Head of caudate nucleus (tissue), 42 donors: ENCODE results near the gene HSH2D.
"Not testable (repeated sequence)": the region's sequence is repeated elsewhere in the genome, so short reads cannot be mapped to it uniquely, and the experiment has no call there.

Experiments
- DNase-seq, 42 donors: peaks; one replicate each; pipeline versions ENCODE4 v3.0.0 to v3.0.0-alpha.2; 2020 to 2021; ENCODE audit warnings: mixed read lengths in 7 of 42
- intact Hi-C: fragments of 100-400 bp; cut with DNase I; formaldehyde crosslinking; loops from one replicate; pipeline ENCODE4 v1.15.0; 2022

The HSH2D gene

GRCh38 chr19:16146112-16146511 is 2.6 kb downstream of the HSH2D start:
- intact Hi-C loops: no loop called here
- no peak for DNase-seq

GRCh38 chr19:16148443-16149229 is 5.2 kb downstream of the HSH2D start:
- no peak for DNase-seq
- intact Hi-C loops: no loop called here

- intact Hi-C loops: no loop called here
- DNase-seq: no peak
Measured at GRCh38 chr19:16153582-16154336, 10.3 kb downstream of the HSH2D start.

- intact Hi-C loops: no loop called here
- DNase-seq: no peak
Measured at GRCh38 chr19:16154557-16154956, 11.1 kb downstream of the HSH2D start.

- intact Hi-C loops: no loop called here
- no peak for DNase-seq
Measured at GRCh38 chr19:16155128-16155527, 11.6 kb downstream of the HSH2D start.

- intact Hi-C loops: no loop called here
- no peak for DNase-seq
Measured at GRCh38 chr19:16156904-16157303, 13.4 kb downstream of the HSH2D start.

- intact Hi-C loops: no loop called here
- DNase-seq: no peak
Measured at GRCh38 chr19:16157601-16158000, 14.1 kb downstream of the HSH2D start.

GRCh38 chr19:16159655-16160054 is 16.2 kb downstream of the HSH2D start:
- DNase-seq: no peak
- intact Hi-C loops: no loop called here

- DNase-seq: no peak
- intact Hi-C loops: no loop called here
Measured at GRCh38 chr19:16160445-16160942, 17.0 kb downstream of the HSH2D start.

- intact Hi-C loops: no loop called here
- DNase-seq: no peak
Measured at GRCh38 chr19:16160943-16161560, 17.6 kb downstream of the HSH2D start.

GRCh38 chr19:16161840-16162239 is 18.4 kb downstream of the HSH2D start:
- DNase-seq: peak in 9 of 42 donors; percentile 5 to 53 (median 30)
- intact Hi-C loops: no loop called here

- DNase-seq: no peak
- intact Hi-C loops: no loop called here
Measured at GRCh38 chr19:16164222-16164890, 20.9 kb downstream of the HSH2D start.

- intact Hi-C loops: no loop called here
- no peak for DNase-seq
Measured at GRCh38 chr19:16166417-16166816, 22.9 kb downstream of the HSH2D start.

GRCh38 chr19:16167055-16167454 is 23.6 kb downstream of the HSH2D start:
- intact Hi-C loops: no loop called here
- no peak for DNase-seq

GRCh38 chr19:16168465-16169081 is 25.1 kb downstream of the HSH2D start:
- intact Hi-C loops: no loop called here
- DNase-seq: peak in 1 of 42 donors; percentile 13

GRCh38 chr19:16170134-16170533 is 26.6 kb downstream of the HSH2D start:
- intact Hi-C loops: no loop called here
- no peak for DNase-seq

- DNase-seq: no peak
- intact Hi-C loops: no loop called here
Measured at GRCh38 chr19:16175954-16176353, 32.5 kb downstream of the HSH2D start.

- DNase-seq, intact Hi-C loops: not testable (repeated sequence)
Measured at GRCh38 chr19:16178866-16179265, 35.4 kb downstream of the HSH2D start.

GRCh38 chr19:16180611-16181010 is 37.1 kb downstream of the HSH2D start:
- intact Hi-C loops: no loop called here
- no peak for DNase-seq
